HCT116 (cell line): ENCODE measurements around the gene RAC2. TPM values are rescaled to one million over a fixed set of nuclear protein-coding genes. Genes with fewer than 3 reads are reported as not detected.

Experiments used
- ATAC-seq: fragments of 200-7000 bp; cut with Tn5 transposase; 2 replicates; pipeline ENCODE4 v1.9.1; 2020; ENCODE audit warnings: mild to moderate bottlenecking, moderate library complexity
- BruUV-seq: library from RNA; stranded (reverse); fragments of 400-500 nt; replicated peaks from 2 replicates; lab custom pipeline; 2021; lab: Mats Ljungman, UMichigan
- CTCF ChIA-PET: fragments of 300-600 bp; sonication (Branson Sonifier 250); formaldehyde crosslinking; loops from one replicate; lab custom pipeline; 2021; ENCODE audit warnings: antibody characterized with exemption; lab: Charles Lee
- POLR2A ChIA-PET: fragments of 300-600, 350-600 bp; sonication (Branson Sonifier 250); formaldehyde crosslinking; loops from one replicate; lab custom pipeline; 2021; ENCODE audit warnings: antibody characterized with exemption; lab: Charles Lee
- RAD21 ChIA-PET, 2 experiments: fragments of 300-600 bp; sonication (Branson Sonifier 250); formaldehyde crosslinking; loops; one replicate each; lab custom pipeline; 2023; ENCODE audit warnings: low total read pairs in 2 of 2; ENCODE audit not compliant: uncharacterized antibody in 2 of 2, unreplicated experiment in 2 of 2, low non-redundant PET in 1 of 2; lab: Charles Lee
- DNase-seq: peaks from one replicate; pipeline ENCODE4 v3.0.0-alpha.2; 2010; ENCODE audit warnings: low read depth, low spot score
- H2AFZ ChIP-seq: fragments of 200-600 bp; shearing (Covaris generic), sonication (generic); 2 replicates; pipeline ENCODE4 v1.6.1; 2017; ENCODE audit warnings: low read depth, mixed run types, mixed read lengths, antibody characterized with exemption, low read length; ENCODE audit not compliant: poor library complexity, severe bottlenecking
- H3K27ac ChIP-seq: 2 replicates; pipeline ENCODE4 v1.5.1; 2012; ENCODE audit warnings: low read depth, low read length
- H3K27me3 ChIP-seq: fragments of 200-600 bp; sonication (generic); 2 replicates; pipeline ENCODE4 v1.6.1; 2016; ENCODE audit warnings: mixed run types, low read length, mixed read lengths; ENCODE audit not compliant: insufficient read depth
- H3K36me3 ChIP-seq, 2 experiments: fragments of 200-500 bp in 1 of 2; fragments of 200-600 bp in 1 of 2; sonication (Bioruptor generic) in 1 of 2; sonication (generic) in 1 of 2; 2 replicates each; pipeline versions ENCODE4 v1.5.1 to v1.6.1; 2014 to 2016; ENCODE audit warnings: low read length in 2 of 2, inconsistent platforms in 1 of 2, mixed read lengths in 1 of 2, mixed run types in 1 of 2; ENCODE audit not compliant: insufficient read depth in 2 of 2, control insufficient read depth in 1 of 2
- H3K4me1 ChIP-seq, 2 experiments: fragments of 200-600 bp in 1 of 2; sonication (generic) in 1 of 2; 2 replicates each; pipeline versions ENCODE4 v1.5.1 to v1.6.1; 2012 to 2017; ENCODE audit warnings: low read length in 2 of 2, inconsistent platforms in 1 of 2, mild to moderate bottlenecking in 1 of 2, mixed read lengths in 1 of 2, mixed run types in 1 of 2, moderate library complexity in 1 of 2; ENCODE audit not compliant: insufficient read depth in 2 of 2, control insufficient read depth in 1 of 2
- H3K4me2 ChIP-seq: fragments of 200-600 bp; sonication (generic); 2 replicates; pipeline ENCODE4 v1.6.1; 2017; ENCODE audit warnings: mixed run types, low read length, mixed read lengths
- H3K4me3 ChIP-seq, 2 experiments: fragments of 200-600 bp in 1 of 2; sonication (generic) in 1 of 2; replicated peaks in 1 of 2; 2 replicates each; pipeline ENCODE4 v1.5.1; 2011 to 2016; ENCODE audit warnings: low read length in 2 of 2, control low read depth in 1 of 2, low read depth in 1 of 2, mild to moderate bottlenecking in 1 of 2, mixed read lengths in 1 of 2, mixed run types in 1 of 2
- H3K79me2 ChIP-seq: fragments of 200-600 bp; sonication (generic); 2 replicates; pipeline ENCODE4 v1.6.1; 2017; ENCODE audit warnings: mild to moderate bottlenecking, mixed run types, low read length, moderate library complexity, mixed read lengths; ENCODE audit not compliant: insufficient read depth
- H3K9ac ChIP-seq: fragments of 200-600 bp; sonication (generic); 2 replicates; pipeline ENCODE4 v1.6.1; 2016; ENCODE audit warnings: low read length, mixed read lengths
- H3K9me2 ChIP-seq: fragments of 200-600 bp; sonication (generic), shearing (Covaris generic); 2 replicates; pipeline ENCODE4 v1.6.1; 2017; ENCODE audit warnings: mixed run types, mild to moderate bottlenecking, moderate library complexity; ENCODE audit not compliant: insufficient read depth
- H3K9me3 ChIP-seq, 2 experiments: fragments of 200-500 bp in 1 of 2; fragments of 200-600 bp in 1 of 2; sonication (Bioruptor generic) in 1 of 2; sonication (generic) in 1 of 2; 2 replicates each; pipeline ENCODE4 v1.6.1; 2014 to 2017; ENCODE audit warnings: low read length in 2 of 2, mixed read lengths in 2 of 2, inconsistent platforms in 1 of 2, low read depth in 1 of 2, mild to moderate bottlenecking in 1 of 2, mixed run types in 1 of 2, moderate library complexity in 1 of 2; ENCODE audit not compliant: control insufficient read depth in 1 of 2, insufficient read depth in 1 of 2
- H4K20me1 ChIP-seq: fragments of 200-600 bp; sonication (generic), shearing (Covaris generic); 2 replicates; pipeline ENCODE4 v1.6.1; 2017; ENCODE audit warnings: mixed run types, mild to moderate bottlenecking, moderate library complexity; ENCODE audit not compliant: insufficient read depth
- CEBPB ChIP-seq: IDR thresholded peaks from 2 replicates; pipeline ENCODE4 v1.6.1; 2012; ENCODE audit warnings: low read depth
- EZH2phosphoT487 ChIP-seq: fragments of 200-600 bp; IDR thresholded peaks from 2 replicates; pipeline ENCODE4 v1.6.1; 2018; ENCODE audit warnings: antibody characterized with exemption, borderline replicate concordance
- FOSL1 ChIP-seq: IDR thresholded peaks from 2 replicates; pipeline ENCODE4 v1.6.1; 2012; ENCODE audit warnings: low read depth
- JUND ChIP-seq: IDR thresholded peaks from 2 replicates; pipeline ENCODE4 v1.6.1; 2012
- POLR2A ChIP-seq: IDR thresholded peaks from 2 replicates; pipeline ENCODE4 v1.7.0; 2011; ENCODE audit warnings: borderline replicate concordance; ENCODE audit not compliant: insufficient read depth, insufficient read length; ENCODE audit errors: extremely low read depth
- POLR2AphosphoS5 ChIP-seq: IDR thresholded peaks from 2 replicates; pipeline ENCODE4 v1.6.1; 2011; ENCODE audit warnings: mild to moderate bottlenecking, low read depth, low read length, moderate library complexity
- RAD21 ChIP-seq: IDR thresholded peaks from 2 replicates; pipeline ENCODE4 v1.6.1; 2012; ENCODE audit warnings: low read depth, mild to moderate bottlenecking
- REST ChIP-seq: IDR thresholded peaks from 2 replicates; pipeline ENCODE4 v1.6.1; 2012; ENCODE audit warnings: low read depth
- TCF7L2 ChIP-seq: IDR thresholded peaks from 2 replicates; pipeline ENCODE4 v1.7.0; 2011; ENCODE audit warnings: borderline replicate concordance, inconsistent platforms; ENCODE audit not compliant: insufficient read depth, insufficient read length; ENCODE audit errors: extremely low read depth
- ZFX ChIP-seq: fragments of 450-650 bp; IDR thresholded peaks from 2 replicates; pipeline ENCODE4 v1.6.1; 2017
- intact Hi-C: fragments of 100-400 bp; cut with micrococcal nuclease; formaldehyde crosslinking; loops from 2 replicates; pipeline ENCODE4 v1.10.0; 2022
- total RNA-seq: library from RNA; stranded (reverse); gene quantifications from one replicate; pipeline ENCODE4 v1.2.1, GENCODE V29; 2021; ENCODE audit not compliant: unreplicated experiment

Gene RAC2
- total RNA-seq, 1 experiment from 2014 or later: 62.0 TPM

DNA sequence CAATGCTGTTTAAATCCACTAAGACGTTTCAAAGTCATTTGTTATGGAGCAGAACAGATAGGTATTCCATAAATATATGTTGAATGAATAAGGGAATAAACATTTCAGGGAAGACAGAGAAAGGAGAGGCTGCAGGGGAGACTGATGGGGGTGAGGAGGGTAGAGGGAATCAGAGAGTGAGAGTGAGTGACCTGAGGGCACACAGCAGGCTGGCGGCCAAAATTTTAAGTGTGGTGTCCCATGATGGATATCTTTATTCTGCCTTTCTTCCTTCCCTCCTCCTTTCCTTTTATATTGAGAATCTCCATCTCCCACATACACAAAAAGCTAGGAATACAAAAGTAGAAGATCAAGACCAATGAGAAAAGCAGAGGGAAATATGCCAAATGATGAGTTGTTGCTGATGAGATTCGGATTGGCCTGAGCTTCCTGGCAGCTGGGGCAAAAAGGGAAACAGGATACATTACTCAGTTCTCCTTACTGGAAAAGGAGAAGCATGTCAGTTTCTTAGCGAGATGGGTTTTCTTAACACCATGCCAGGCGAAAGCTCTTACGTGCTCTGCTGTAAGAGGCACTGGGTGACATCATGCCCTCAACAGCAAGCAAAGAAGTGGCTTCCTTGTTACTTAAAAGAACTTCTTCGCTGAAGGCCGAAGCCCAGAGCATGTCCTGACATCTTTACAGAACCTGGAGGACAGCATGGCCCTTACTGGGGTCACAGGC lies 27.0 kb upstream of the RAC2 start:
- POLR2A ChIA-PET: interaction anchor here (1.4 kb wide), 1 partner anchor 12 kb away, joined by 3 read pairs; no protein-coding TSS in a partner anchor
- intact Hi-C loops: no loop called here
- DNase-seq: no peak
- H2AFZ ChIP-seq: no peak overlapping the region
- no peaks in the 10 kb centered on the region for H3K27me3 ChIP-seq
- peak overlapping the region; percentile 23; the same call in 1 of the 2 replicates for H3K27ac ChIP-seq
- no peak for ATAC-seq
- no peaks in the 10 kb centered on the region for H3K36me3 ChIP-seq
- H4K20me1 ChIP-seq: no peaks in the 10 kb centered on the region
- TF ChIP-seq REST (no peak), POLR2AphosphoS5 (no peak), CEBPB (no peak), EZH2phosphoT487 (no peak), POLR2A (no peak), FOSL1 (no peak), ZFX (no peak), RAD21 (no peak), TCF7L2 (no peak), JUND (no peak)
- H3K9me2 ChIP-seq: no peaks in the 10 kb centered on the region
- H3K79me2 ChIP-seq: no peaks in the 10 kb centered on the region
- H3K4me1 ChIP-seq: peaks cover 20 to 70% of the 10 kb centered on the region in 2 experiments
- CTCF ChIA-PET: interaction anchor here (1.2 to 5.7 kb wide), 3 partner anchors 9 to 336 kb away, joined by 3 to 44 read pairs (median 3); no protein-coding TSS in a partner anchor
- no peaks in the 10 kb centered on the region for H3K9me3 ChIP-seq
- RAD21 ChIA-PET: interaction anchor here in 1 of 2 experiments (1.4 kb wide), 1 partner anchor 45 kb away, joined by 3 read pairs; no protein-coding TSS in a partner anchor
- H3K4me2 ChIP-seq: peak overlapping the region; percentile 60
- H3K4me3 ChIP-seq: no peak overlapping the region
- BruUV-seq: no TSS peak
- no peak overlapping the region for H3K9ac ChIP-seq
